Stimulated activated CD8-positive, alpha-beta memory T cell treated with anti-CD3 and anti-CD28 coated beads, Interleukin-4, amount 100 ng/mL, for 48 hours (primary cell): ENCODE measurements around the gene TMEM79.

Experiments
- DNase-seq: peaks from one replicate; pipeline ENCODE4 v3.0.0-alpha.2; 2020

The TMEM79 gene

GRCh38 chr1:156284112-156284511 lies at the start of gene TMEM79:
TSS of gene TMEM79 (plus strand) at chr1:156284325. CDS start at chr1:156285227, 902 bp downstream.
- no peak for DNase-seq

GRCh38 chr1:156236164-156236563 lies 48.0 kb upstream of the TMEM79 start:
- DNase-seq: no peak

GRCh38 chr1:156238248-156238647 lies 45.9 kb upstream of the TMEM79 start:
- DNase-seq: no peak

GRCh38 chr1:156241311-156241811 lies 42.8 kb upstream of the TMEM79 start:
- no peak for DNase-seq

- no peak for DNase-seq
Observed at GRCh38 chr1:156241926-156242325, 42.2 kb upstream of the TMEM79 start, which contains the start of gene BGLAP. TSS of gene BGLAP (plus strand) at chr1:156242184. CDS start at chr1:156242232, 48 bp downstream.

- no peak for DNase-seq
Observed at GRCh38 chr1:156242738-156243137, 41.4 kb upstream of the TMEM79 start.

GRCh38 chr1:156244126-156244525 lies 40.0 kb upstream of the TMEM79 start:
- DNase-seq: no peak

GRCh38 chr1:156244712-156245111 lies 39.4 kb upstream of the TMEM79 start:
- DNase-seq: no peak

GRCh38 chr1:156245451-156246232 lies 38.5 kb upstream of the TMEM79 start:
- peak; percentile 55 for DNase-seq

- DNase-seq: no peak
Observed at GRCh38 chr1:156246241-156246780, 37.8 kb upstream of the TMEM79 start.

GRCh38 chr1:156246781-156247459 lies 37.2 kb upstream of the TMEM79 start:
- DNase-seq: no peak

GRCh38 chr1:156247460-156248322 lies 36.4 kb upstream of the TMEM79 start, which contains the start of gene PAQR6:
TSS of gene PAQR6 (minus strand) at chr1:156248056. CDS start at chr1:156246731, 1,325 bp downstream.
- DNase-seq: no peak

GRCh38 chr1:156248323-156248683 lies 35.8 kb upstream of the TMEM79 start:
- no peak for DNase-seq

- no peak for DNase-seq
Observed at GRCh38 chr1:156249593-156249992, 34.5 kb upstream of the TMEM79 start.

- DNase-seq: no peak
Observed at GRCh38 chr1:156251527-156251926, 32.6 kb upstream of the TMEM79 start.

GRCh38 chr1:156253634-156254033 lies 30.5 kb upstream of the TMEM79 start:
- no peak for DNase-seq

GRCh38 chr1:156257711-156258110 lies 26.4 kb upstream of the TMEM79 start:
- DNase-seq: no peak

GRCh38 chr1:156258859-156259258 lies 25.3 kb upstream of the TMEM79 start:
- DNase-seq: no peak

GRCh38 chr1:156259805-156260204 lies 24.3 kb upstream of the TMEM79 start:
- no peak for DNase-seq

- DNase-seq: no peak
Observed at GRCh38 chr1:156260896-156261295, 23.2 kb upstream of the TMEM79 start.

- DNase-seq: no peak
Observed at GRCh38 chr1:156262461-156263287, 21.5 kb upstream of the TMEM79 start.

- no peak for DNase-seq
Observed at GRCh38 chr1:156263288-156263655, 20.9 kb upstream of the TMEM79 start.
